ENCODE data around the gene FIS1.
"Not testable (repeated sequence)": the region's sequence is repeated elsewhere in the genome, so short reads cannot be mapped to it uniquely, and the experiment has no call there.

DNA sequence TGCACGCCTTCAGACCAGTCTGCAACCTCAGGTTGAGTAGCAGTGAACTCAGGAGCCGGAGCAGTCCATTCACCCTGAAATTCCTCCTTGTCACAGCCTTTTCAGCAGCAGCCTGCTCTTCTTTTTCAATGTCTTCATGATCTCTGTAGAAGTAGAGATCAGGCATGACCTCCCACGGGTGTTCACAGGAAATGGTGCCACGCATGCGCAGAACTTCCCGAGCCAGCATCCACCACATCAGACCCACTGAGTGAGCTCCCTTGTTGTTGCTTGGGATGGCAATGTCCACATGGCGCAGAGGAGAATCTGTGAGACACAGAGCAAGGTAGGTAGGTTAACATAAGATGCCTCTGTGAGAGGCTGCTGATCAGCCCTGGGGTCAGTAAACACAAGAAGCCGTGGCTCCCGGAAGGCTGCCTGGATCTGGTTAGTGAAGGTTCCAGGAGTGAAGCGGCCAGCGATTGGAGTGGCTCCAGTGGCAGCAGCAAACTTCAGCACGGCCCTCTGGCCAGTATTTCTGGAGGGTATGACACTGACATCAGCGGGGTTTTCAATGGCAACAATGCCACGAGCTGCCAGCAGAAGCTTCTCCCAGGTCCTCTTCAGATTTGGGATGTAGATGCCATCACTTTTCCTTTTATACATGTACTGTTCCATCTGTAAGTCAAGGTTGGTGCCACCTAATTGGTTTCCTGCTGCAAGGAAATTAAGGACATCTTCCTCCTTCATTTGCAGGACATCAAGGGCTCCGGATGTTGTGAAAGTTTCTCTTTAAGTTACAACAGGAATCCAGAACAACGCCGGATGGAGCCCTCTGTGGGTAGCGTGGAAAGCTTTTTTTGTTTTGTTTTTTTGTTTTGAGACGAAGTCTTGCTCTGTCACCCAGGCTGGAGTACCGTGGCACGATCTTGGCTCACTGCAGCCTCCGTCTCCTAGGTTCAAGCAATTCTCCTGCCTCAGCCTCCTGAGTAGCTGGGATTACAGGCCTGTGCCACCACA lies 40.8 kb downstream of the FIS1 start:
- TF ChIP-seq, protein P1, sequence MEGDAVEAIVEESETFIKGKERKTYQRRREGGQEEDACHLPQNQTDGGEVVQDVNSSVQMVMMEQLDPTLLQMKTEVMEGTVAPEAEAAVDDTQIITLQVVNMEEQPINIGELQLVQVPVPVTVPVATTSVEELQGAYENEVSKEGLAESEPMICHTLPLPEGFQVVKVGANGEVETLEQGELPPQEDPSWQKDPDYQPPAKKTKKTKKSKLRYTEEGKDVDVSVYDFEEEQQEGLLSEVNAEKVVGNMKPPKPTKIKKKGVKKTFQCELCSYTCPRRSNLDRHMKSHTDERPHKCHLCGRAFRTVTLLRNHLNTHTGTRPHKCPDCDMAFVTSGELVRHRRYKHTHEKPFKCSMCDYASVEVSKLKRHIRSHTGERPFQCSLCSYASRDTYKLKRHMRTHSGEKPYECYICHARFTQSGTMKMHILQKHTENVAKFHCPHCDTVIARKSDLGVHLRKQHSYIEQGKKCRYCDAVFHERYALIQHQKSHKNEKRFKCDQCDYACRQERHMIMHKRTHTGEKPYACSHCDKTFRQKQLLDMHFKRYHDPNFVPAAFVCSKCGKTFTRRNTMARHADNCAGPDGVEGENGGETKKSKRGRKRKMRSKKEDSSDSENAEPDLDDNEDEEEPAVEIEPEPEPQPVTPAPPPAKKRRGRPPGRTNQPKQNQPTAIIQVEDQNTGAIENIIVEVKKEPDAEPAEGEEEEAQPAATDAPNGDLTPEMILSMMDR (IDR thresholded peaks at IDR 0.05) = not testable (repeated sequence)
- TF ChIP-seq POLR2AphosphoS5 (IDR thresholded peaks at IDR 0.05; ENCODE audit: low read depth, low read length); RXRA (IDR thresholded peaks at IDR 0.05; ENCODE audit: borderline replicate concordance, low read depth); YY1 (IDR thresholded peaks at IDR 0.05; ENCODE audit: low read depth); SIN3A (IDR thresholded peaks at IDR 0.05; ENCODE audit: borderline replicate concordance, low read depth, low read length); MEF2A (IDR thresholded peaks at IDR 0.05; ENCODE audit: borderline replicate concordance, low read depth); TEAD4 (IDR thresholded peaks at IDR 0.05; ENCODE audit: borderline replicate concordance, insufficient read depth): not testable (repeated sequence)

Data from SK-N-SH (cell line).